Erythroblast (primary cell): ENCODE data around the gene YOD1.

Experiments
- GATA1 ChIP-seq: IDR thresholded peaks from 2 replicates; pipeline ENCODE4 v1.6.1; 2011; ENCODE audit warnings: low read depth, mild to moderate bottlenecking, control low read depth, low read length, moderate library complexity
- POLR2A ChIP-seq: IDR thresholded peaks from 2 replicates; pipeline ENCODE4 v1.6.1; 2011; ENCODE audit warnings: mild to moderate bottlenecking, low read length

DNA sequence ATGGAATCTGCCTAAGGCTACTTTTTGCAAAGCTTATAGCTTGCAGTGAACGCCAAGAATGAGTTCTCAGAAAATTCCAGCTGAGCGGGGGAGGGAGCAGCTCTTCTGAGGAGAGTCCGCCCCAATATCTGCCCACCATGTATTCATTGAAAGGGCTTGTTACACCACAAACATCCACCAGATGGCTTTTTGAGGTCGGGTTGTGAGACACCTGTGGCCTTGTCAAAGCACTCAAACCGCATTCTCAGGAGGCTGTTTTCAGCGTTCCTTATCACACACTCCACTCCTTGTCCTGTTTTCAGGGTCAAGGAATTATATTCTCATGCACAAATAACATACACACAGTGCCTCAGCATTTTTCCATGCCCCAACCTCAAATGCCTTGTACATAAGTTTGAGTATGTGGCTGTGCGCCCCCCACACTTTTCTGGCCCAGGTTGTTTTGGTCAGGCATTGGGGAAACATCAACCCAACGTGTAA is 33.7 kb upstream of the YOD1 start:
- TF ChIP-seq POLR2A (no peak), GATA1 (no peak)
